HepG2 (cell line): ENCODE results near the gene TMEM132D. TPM values are rescaled to one million over a fixed set of nuclear protein-coding genes. Genes with fewer than 3 reads are reported as not detected.

ENCODE experiments used
- ATAC-seq: fragments of 200-7000 bp; cut with Tn5 transposase; 3 replicates; pipeline ENCODE4 v1.9.1; 2020; ENCODE audit warnings: mild to moderate bottlenecking, moderate library complexity
- BruUV-seq: library from RNA; stranded (reverse); fragments of 400-500 nt; replicated peaks from 2 replicates; lab custom pipeline; 2021; lab: Mats Ljungman, UMichigan
- CTCF ChIA-PET: fragments of 300-600 bp; formaldehyde crosslinking; extraction: SDS; loops from one replicate; lab custom pipeline; 2021; ENCODE audit warnings: low total read pairs, inconsistent platforms, low intra/inter-chr PET ratio; lab: Yijun Ruan, JAX
- POLR2A ChIA-PET: fragments of 350-600 bp; sonication (Branson Sonifier 250); formaldehyde crosslinking; loops from one replicate; lab custom pipeline; 2020; ENCODE audit warnings: antibody characterized with exemption, inconsistent platforms; lab: Yijun Ruan, JAX
- DNase-seq: peaks from one replicate; pipeline ENCODE4 v3.0.0-alpha.2; 2015; ENCODE audit warnings: low spot score
- FAIRE-seq: peaks from 3 replicates; lab custom pipeline; 2011; peaks lifted over from hg19 to GRCh38; lab: Jason Lieb, UNC
- H2AFZ ChIP-seq: one replicate; pipeline ENCODE4 v1.6.1; 2011; ENCODE audit warnings: low read length, inconsistent platforms
- H3K27ac ChIP-seq: fragments of 300-600 bp; 3 replicates; pipeline ENCODE4 v1.8.0; 2011; ENCODE audit warnings: mixed run types, mild to moderate bottlenecking, mixed read lengths, low read length, inconsistent platforms; ENCODE audit not compliant: insufficient read depth; ENCODE audit errors: extremely low read length
- H3K27me3 ChIP-seq, 2 experiments: fragments of 200-600 bp in 1 of 2; 2 replicates in 1 of 2; 3 replicates in 1 of 2; pipeline versions ENCODE4 v1.6.0 to v1.8.0; 2011; ENCODE audit warnings: low read length in 2 of 2, mild to moderate bottlenecking in 2 of 2, moderate library complexity in 2 of 2, inconsistent platforms in 1 of 2; ENCODE audit not compliant: insufficient read depth in 2 of 2, control insufficient read depth in 1 of 2
- H3K36me3 ChIP-seq, 2 experiments: fragments of 200-600 bp in 1 of 2; replicated peaks in 1 of 2; 2 replicates in 1 of 2; 3 replicates in 1 of 2; pipeline versions ENCODE4 v1.5.1 to v1.8.0; 2011; ENCODE audit warnings: low read length in 2 of 2, inconsistent platforms in 1 of 2; ENCODE audit not compliant: insufficient read depth in 2 of 2, control insufficient read depth in 1 of 2
- H3K4me1 ChIP-seq: 2 replicates; pipeline ENCODE4 v1.5.1; 2012; ENCODE audit warnings: low read length, inconsistent platforms; ENCODE audit not compliant: insufficient read depth
- H3K4me2 ChIP-seq: 2 replicates; pipeline ENCODE4 v1.6.0; 2011; ENCODE audit warnings: low read depth, low read length, inconsistent platforms
- H3K4me3 ChIP-seq, 3 experiments: fragments of 200-600 bp in 1 of 3; sonication (generic), shearing (Covaris generic) in 1 of 3; replicated peaks in 1 of 3; 2 replicates each; pipeline ENCODE4 v1.5.1; 2011 to 2016; ENCODE audit warnings: low read length in 3 of 3, inconsistent platforms in 2 of 3, low read depth in 2 of 3, mild to moderate bottlenecking in 2 of 3, control low read depth in 1 of 3, mixed read lengths in 1 of 3; ENCODE audit not compliant: insufficient read depth in 1 of 3
- H3K79me2 ChIP-seq: one replicate; pipeline ENCODE4 v1.6.1; 2011; ENCODE audit warnings: low read length, inconsistent platforms; ENCODE audit not compliant: insufficient read depth
- H3K9ac ChIP-seq: 2 replicates; pipeline ENCODE4 v1.6.0; 2011; ENCODE audit warnings: mild to moderate bottlenecking, low read depth, low read length, inconsistent platforms; ENCODE audit not compliant: insufficient read depth
- H3K9me3 ChIP-seq: 2 replicates; pipeline ENCODE4 v1.5.1; 2012; ENCODE audit warnings: mild to moderate bottlenecking, low read length
- H4K20me1 ChIP-seq: 2 replicates; pipeline ENCODE4 v1.6.0; 2011; ENCODE audit warnings: inconsistent platforms, mild to moderate bottlenecking, low read length, moderate library complexity; ENCODE audit not compliant: insufficient read depth
- ADNP ChIP-seq: sonication (generic); formaldehyde crosslinking; IDR thresholded peaks from 2 replicates; pipeline ENCODE4 v1.4.0; 2020; ENCODE audit warnings: missing genetic modification reagents
- ETV6 ChIP-seq: sonication (generic); formaldehyde crosslinking; conservative IDR thresholded peaks from 2 replicates; pipeline ENCODE4 v1.4.0; 2020; ENCODE audit warnings: missing genetic modification reagents
- MBNL3 ChIP-seq: fragments of 250-450 bp; sonication (Bioruptor Pico); conservative IDR thresholded peaks from 2 replicates; pipeline ENCODE4 v1.8.0; 2022; ENCODE audit warnings: mild to moderate bottlenecking, inconsistent platforms
- MXD1 ChIP-seq: sonication (generic); formaldehyde crosslinking; IDR thresholded peaks from 2 replicates; pipeline ENCODE4 v1.4.0; 2020; ENCODE audit warnings: mild to moderate bottlenecking, missing genetic modification reagents
- NFYC ChIP-seq: IDR thresholded peaks from 2 replicates; pipeline ENCODE4 v1.6.1; 2016; ENCODE audit warnings: missing genetic modification reagents, missing compliant biosample characterization
- PHB2 ChIP-seq: fragments of 450-650 bp; IDR thresholded peaks from 2 replicates; pipeline ENCODE4 v1.6.1; 2018; ENCODE audit not compliant: partially characterized antibody
- PRPF4 ChIP-seq: fragments of 200-400 bp; formaldehyde crosslinking; IDR thresholded peaks from 2 replicates; pipeline ENCODE4 v1.6.1; 2016; ENCODE audit warnings: low read length, low read depth; ENCODE audit not compliant: poor library complexity, severe bottlenecking
- ZFP36L2 ChIP-seq: sonication (generic); formaldehyde crosslinking; IDR thresholded peaks from 2 replicates; pipeline ENCODE4 v1.4.0; 2020; ENCODE audit warnings: missing genetic modification reagents
- ZNF558 ChIP-seq: sonication (generic); formaldehyde crosslinking; IDR thresholded peaks from 2 replicates; pipeline ENCODE4 v1.9.0; 2022; ENCODE audit warnings: mild to moderate bottlenecking, missing genetic modification reagents, borderline replicate concordance
- ZNF816 ChIP-seq: sonication (generic); formaldehyde crosslinking; IDR thresholded peaks from 2 replicates; pipeline ENCODE4 v1.8.0; 2022; ENCODE audit warnings: missing genetic modification reagents, mild to moderate bottlenecking, borderline replicate concordance
- ZNF850 ChIP-seq: sonication (generic); formaldehyde crosslinking; conservative IDR thresholded peaks from 2 replicates; pipeline ENCODE4 v1.9.0; 2021; ENCODE audit warnings: mild to moderate bottlenecking, missing genetic modification reagents
- WGBS: methylation state at CpG from one replicate; pipeline ENCODE4 v1.1.6; 2017; ENCODE audit warnings: low lambda C conversion rate; 5-methylcytosine and 5-hydroxymethylcytosine counted together
- in situ Hi-C: cut with HindIII; loops from 2 replicates; pipeline ENCODE4 v1.10.0; 2017; ENCODE audit warnings: low pct_unique_long_range_greater_than_20kb; ENCODE audit not compliant: extremely low pct_ligation_motif_present
- intact Hi-C: fragments of 100-400 bp; cut with micrococcal nuclease; formaldehyde crosslinking; loops from one replicate; pipeline ENCODE4 v1.10.0; 2022; ENCODE audit not compliant: unreplicated experiment
- polyA plus RNA-seq, 8 experiments: library from polyadenylated mRNA; depleted of rRNA in 3 of 8; stranded (reverse) in 7 of 8; unstranded in 1 of 8; fragments of >200 nt; fragmentation: Illumina TruSeq in 4 of 8; extraction: Trizol in 4 of 8; gene quantifications; 2 replicates each; pipeline versions ENCODE4 v1.2.1 to v1.2.3, GENCODE V29; 2011 to 2016; ENCODE audit warnings: low read depth in 4 of 8, missing spikeins in 1 of 8, mixed read lengths in 1 of 8; ENCODE audit not compliant: insufficient read depth in 1 of 8
- total RNA-seq, 5 experiments: library from RNA; depleted of rRNA; stranded (reverse); fragments of >200 nt; fragmentation: Illumina TruSeq; extraction: Trizol; gene quantifications; 2 replicates each; pipeline ENCODE4 v1.2.3, GENCODE V29; 2016; ENCODE audit warnings: low read depth in 1 of 5
- TF ChIP-seq, protein P1 (sequence below): sonication (generic); formaldehyde crosslinking; IDR thresholded peaks from 2 replicates; pipeline ENCODE4 v1.5.1; 2020; ENCODE audit warnings: missing genetic modification reagents, mild to moderate bottlenecking, borderline replicate concordance

The TMEM132D gene
- total and polyA plus RNA-seq, 2 of the 13 experiments (the other 11 are each of a cell fraction or from before 2014, with no cell fraction given) = not detected

DNA sequence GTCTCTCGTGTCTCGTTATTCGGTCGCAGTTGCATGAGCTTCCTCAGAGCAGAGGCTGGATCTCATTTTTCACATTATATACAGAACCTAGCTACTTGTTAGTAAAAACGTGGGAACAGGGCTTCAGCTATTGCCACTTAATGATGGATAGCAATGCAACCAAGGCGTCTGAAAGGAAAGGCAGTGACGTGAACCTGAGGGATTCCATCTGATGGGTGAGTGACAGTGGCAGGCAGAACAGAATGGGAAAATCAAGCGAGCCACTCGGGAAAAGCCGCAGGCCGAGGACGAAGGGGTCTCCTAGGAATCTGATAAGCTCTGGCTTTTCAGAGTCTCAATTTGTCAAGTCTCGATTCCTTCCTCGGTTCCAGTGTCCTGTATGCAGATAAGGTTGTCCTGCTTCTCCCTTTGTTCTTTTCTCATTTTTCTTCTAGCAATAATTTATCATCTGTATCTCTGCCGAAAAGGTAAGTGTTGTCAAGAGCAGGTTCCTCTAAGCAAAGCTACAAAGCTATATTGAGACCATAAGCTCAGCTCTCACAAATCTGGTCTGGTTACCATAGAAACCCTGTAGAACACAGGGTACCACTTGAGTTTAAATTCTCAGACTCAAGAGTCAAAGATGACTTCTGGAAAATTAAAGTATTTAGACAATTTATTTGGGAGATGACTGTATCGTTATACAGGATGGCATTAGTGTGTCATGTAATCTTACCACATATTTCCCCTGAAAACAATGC is 633.9 kb downstream of the TMEM132D start:
- intact Hi-C loops = no loop called here
- ATAC-seq = no peak
- H3K4me2 ChIP-seq = no peak overlapping the region
- H2AFZ ChIP-seq = no peak overlapping the region
- in situ Hi-C loops = no loop called here
- BruUV-seq = no TSS peak
- H3K27me3 ChIP-seq = no peaks in the 10 kb centered on the region
- no peak overlapping the region for H3K4me3 ChIP-seq
- FAIRE-seq = no peak
- WGBS = 11% methylated on average over 16 of the region's 16 CpGs
- H3K9me3 ChIP-seq = peaks cover 20% of the 10 kb centered on the region; the same call in 1 of the 2 replicates
- no peaks in the 10 kb centered on the region for H3K79me2 ChIP-seq
- H3K9ac ChIP-seq = no peak overlapping the region
- no peak for TF ChIP-seq ETV6 (CRISPR knock-in tag)
- H4K20me1 ChIP-seq = no peaks in the 10 kb centered on the region
- no peak overlapping the region for H3K27ac ChIP-seq
- no peaks in the 10 kb centered on the region for H3K4me1 ChIP-seq
- no peak for DNase-seq
- POLR2A ChIA-PET = no interaction called here
- CTCF ChIA-PET = no interaction called here
- H3K36me3 ChIP-seq = no peaks in the 10 kb centered on the region

- Histone ChIP-seq H3K9me3 (peaks cover 43% of the 10 kb centered on the region; the same call in 1 of the 2 replicates), H3K4me3 (no peak overlapping the region), H2AFZ (no peak overlapping the region), H3K9ac (no peak overlapping the region), H3K27ac (no peak overlapping the region), H3K79me2 (no peaks in the 10 kb centered on the region), H3K4me1 (no peaks in the 10 kb centered on the region), H3K27me3 (no peaks in the 10 kb centered on the region), H4K20me1 (no peaks in the 10 kb centered on the region), H3K36me3 (no peaks in the 10 kb centered on the region), H3K4me2 (no peak overlapping the region)
- in situ Hi-C loops = no loop called here
- intact Hi-C loops = no loop called here
- BruUV-seq = no TSS peak
- no peak for DNase-seq
- no peak for ATAC-seq
- TF ChIP-seq ZNF816 (CRISPR knock-in tag) = no peak
- TF ChIP-seq ZFP36L2 = no peak
- no peak for TF ChIP-seq ZNF558
- TF ChIP-seq ADNP (CRISPR knock-in tag) = no peak
- TF ChIP-seq PRPF4 = no peak
- no peak for TF ChIP-seq PHB2
- TF ChIP-seq ZNF850 (CRISPR knock-in tag) = no peak
- TF ChIP-seq, protein P1, sequence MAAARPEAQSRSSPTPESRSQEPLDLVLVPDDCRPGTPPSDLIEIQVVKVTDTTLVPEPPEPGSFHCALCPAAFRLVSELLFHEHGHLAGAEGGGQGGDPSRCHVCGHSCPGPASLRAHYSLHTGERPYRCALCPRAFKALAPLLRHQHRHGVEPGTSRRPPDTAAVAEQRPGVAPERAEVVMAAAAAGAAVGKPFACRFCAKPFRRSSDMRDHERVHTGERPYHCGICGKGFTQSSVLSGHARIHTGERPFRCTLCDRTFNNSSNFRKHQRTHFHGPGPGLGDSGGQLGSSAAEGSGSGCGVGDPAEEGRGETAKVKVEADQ = no peak
- no peak for TF ChIP-seq NFYC (CRISPR knock-in tag)
- no peak for TF ChIP-seq MXD1 (CRISPR knock-in tag)
- no peak for TF ChIP-seq MBNL3 (CRISPR knock-in tag)
- POLR2A ChIA-PET = no interaction called here
- CTCF ChIA-PET = no interaction called here
- WGBS = 26% methylated on average over 4 of the region's 5 CpGs
- no peak for FAIRE-seq
Observed at GRCh38 chr12:129258781-129259318, 645.0 kb downstream of the TMEM132D start.
